ENCODE results near the gene RNASE8. TPM values are rescaled to one million over a fixed set of nuclear protein-coding genes. Genes with fewer than 3 reads are reported as not detected.

Gene RNASE8
- total and polyA plus RNA-seq, 10 of the 15 experiments (the other 5 are each of a cell fraction or from before 2014, with no cell fraction given): not detected

- Histone ChIP-seq H3K4me3 (peak overlapping the region; percentile 76), H3K36me3 (ENCODE audit: control insufficient read depth in 2 of 2, insufficient read depth in 2 of 2, low read length in 1 of 2) (no peaks in the 10 kb centered on the region), H3K4me1 (ENCODE audit: control insufficient read depth, insufficient read depth, low read length) (peaks cover 22% of the 10 kb centered on the region), H3K9me3 (replicated peaks; ENCODE audit: control insufficient read depth, insufficient read depth, low read length) (no peaks in the 10 kb centered on the region), H3K27me3 (replicated peaks in 1 of 2; ENCODE audit: control insufficient read depth in 2 of 2, insufficient read depth in 2 of 2, low read length in 1 of 2) (no peaks in the 10 kb centered on the region; a peak in 1 of 4 replicates), H3K27ac (ENCODE audit: control insufficient read depth, insufficient read depth) (peak overlapping the region; percentile 92), H3K79me2 (ENCODE audit: control insufficient read depth, insufficient read depth, low read length) (no peaks in the 10 kb centered on the region; the same call in 1 of the 2 replicates), H4K20me1 (ENCODE audit: control insufficient read depth, insufficient read depth) (no peaks in the 10 kb centered on the region), H2AFZ (ENCODE audit: control insufficient read depth, low read depth, low read length) (peak overlapping the region; percentile 96), H3K4me2 (ENCODE audit: control insufficient read depth, insufficient read depth) (peak overlapping the region; percentile 89), H3K9ac (ENCODE audit: control insufficient read depth, insufficient read depth, low read length) (peak overlapping the region; percentile 93)
- intact Hi-C loops (cut with micrococcal nuclease; ENCODE audit: unreplicated experiment): loop anchor here (1.0 to 5.0 kb wide), 3 partner anchors 33 to 762 kb away; partner anchors contain the start of gene PARP2
- SMC1A ChIA-PET (ENCODE audit: uncharacterized antibody, unreplicated experiment): interaction anchor here (0.6 to 8.3 kb wide), 18 partner anchors 9 to 453 kb away, joined by 3 to 99 read pairs (median 4); partner anchors contain the start of genes ARHGEF40 and SLC39A2
- DNase-seq (ENCODE audit: low read depth, low spot score): peak; percentile 76
- in situ Hi-C loops (cut with MboI): loop anchor here (5.0 kb wide), 1 partner anchor 87 kb away; no protein-coding TSS in a partner anchor
- peak; percentile 93 for ATAC-seq
- RAD21 ChIA-PET (ENCODE audit: unreplicated experiment): interaction anchor here (0.7 to 5.4 kb wide), 12 partner anchors 8 to 423 kb away, joined by 3 to 70 read pairs (median 8); partner anchors contain the start of gene ARHGEF40
- FAIRE-seq: no peak
- CTCF ChIA-PET: interaction anchor here (0.6 to 10.6 kb wide), 35 partner anchors 9 to 520 kb away, joined by 3 to 253 read pairs (median 6); partner anchors contain the start of genes ARHGEF40, RNASE13, RNASE6 and SALL2
- WGBS (ENCODE audit: insufficient coverage, insufficient replicate concordance, low lambda C conversion rate, missing lambda C conversion rate): under 1% methylated on average over 60 of the region's 62 CpGs
- no TSS peak for BruUV-seq (replicated peaks)
- POLR2A ChIA-PET: interaction anchor here (0.7 to 4.1 kb wide), 6 partner anchors 8 to 407 kb away, joined by 3 to 21 read pairs (median 4); partner anchors contain the start of genes ARHGEF40 and METTL3
- TF ChIP-seq CHD1 (IDR thresholded peaks at IDR 0.05; ENCODE audit: low read depth, low read length): peak; percentile 99
- peak; percentile 91 for TF ChIP-seq LARP7 (IDR thresholded peaks at IDR 0.05)
- peak; percentile 100 for TF ChIP-seq ATF7 (IDR thresholded peaks at IDR 0.05; ENCODE audit: low read depth)
- TF ChIP-seq, protein P1, sequence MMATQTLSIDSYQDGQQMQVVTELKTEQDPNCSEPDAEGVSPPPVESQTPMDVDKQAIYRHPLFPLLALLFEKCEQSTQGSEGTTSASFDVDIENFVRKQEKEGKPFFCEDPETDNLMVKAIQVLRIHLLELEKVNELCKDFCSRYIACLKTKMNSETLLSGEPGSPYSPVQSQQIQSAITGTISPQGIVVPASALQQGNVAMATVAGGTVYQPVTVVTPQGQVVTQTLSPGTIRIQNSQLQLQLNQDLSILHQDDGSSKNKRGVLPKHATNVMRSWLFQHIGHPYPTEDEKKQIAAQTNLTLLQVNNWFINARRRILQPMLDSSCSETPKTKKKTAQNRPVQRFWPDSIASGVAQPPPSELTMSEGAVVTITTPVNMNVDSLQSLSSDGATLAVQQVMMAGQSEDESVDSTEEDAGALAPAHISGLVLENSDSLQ (IDR thresholded peaks at IDR 0.05): peak; percentile 93
- TF ChIP-seq, protein P2, sequence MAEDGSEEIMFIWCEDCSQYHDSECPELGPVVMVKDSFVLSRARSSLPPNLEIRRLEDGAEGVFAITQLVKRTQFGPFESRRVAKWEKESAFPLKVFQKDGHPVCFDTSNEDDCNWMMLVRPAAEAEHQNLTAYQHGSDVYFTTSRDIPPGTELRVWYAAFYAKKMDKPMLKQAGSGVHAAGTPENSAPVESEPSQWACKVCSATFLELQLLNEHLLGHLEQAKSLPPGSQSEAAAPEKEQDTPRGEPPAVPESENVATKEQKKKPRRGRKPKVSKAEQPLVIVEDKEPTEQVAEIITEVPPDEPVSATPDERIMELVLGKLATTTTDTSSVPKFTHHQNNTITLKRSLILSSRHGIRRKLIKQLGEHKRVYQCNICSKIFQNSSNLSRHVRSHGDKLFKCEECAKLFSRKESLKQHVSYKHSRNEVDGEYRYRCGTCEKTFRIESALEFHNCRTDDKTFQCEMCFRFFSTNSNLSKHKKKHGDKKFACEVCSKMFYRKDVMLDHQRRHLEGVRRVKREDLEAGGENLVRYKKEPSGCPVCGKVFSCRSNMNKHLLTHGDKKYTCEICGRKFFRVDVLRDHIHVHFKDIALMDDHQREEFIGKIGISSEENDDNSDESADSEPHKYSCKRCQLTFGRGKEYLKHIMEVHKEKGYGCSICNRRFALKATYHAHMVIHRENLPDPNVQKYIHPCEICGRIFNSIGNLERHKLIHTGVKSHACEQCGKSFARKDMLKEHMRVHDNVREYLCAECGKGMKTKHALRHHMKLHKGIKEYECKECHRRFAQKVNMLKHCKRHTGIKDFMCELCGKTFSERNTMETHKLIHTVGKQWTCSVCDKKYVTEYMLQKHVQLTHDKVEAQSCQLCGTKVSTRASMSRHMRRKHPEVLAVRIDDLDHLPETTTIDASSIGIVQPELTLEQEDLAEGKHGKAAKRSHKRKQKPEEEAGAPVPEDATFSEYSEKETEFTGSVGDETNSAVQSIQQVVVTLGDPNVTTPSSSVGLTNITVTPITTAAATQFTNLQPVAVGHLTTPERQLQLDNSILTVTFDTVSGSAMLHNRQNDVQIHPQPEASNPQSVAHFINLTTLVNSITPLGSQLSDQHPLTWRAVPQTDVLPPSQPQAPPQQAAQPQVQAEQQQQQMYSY (CRISPR knock-in tag; IDR thresholded peaks at IDR 0.05): no peak
- TF ChIP-seq SKIL (IDR thresholded peaks at IDR 0.05; ENCODE audit: low read depth, poor library complexity, severe bottlenecking): peak; percentile 93
- TF ChIP-seq MYC (IDR thresholded peaks at IDR 0.05; ENCODE audit: insufficient read depth, insufficient read length, insufficient replicate concordance, low read length, severe bottlenecking): no peak
- TF ChIP-seq FOXK2 (IDR thresholded peaks at IDR 0.05): peak; percentile 100
- TF ChIP-seq NBN (IDR thresholded peaks at IDR 0.05): peak; percentile 95; the same call in 1 of the 2 replicates
- peak; percentile 91 for TF ChIP-seq NR2C1 (IDR thresholded peaks at IDR 0.05)
- no peak for TF ChIP-seq BCL11A (IDR thresholded peaks at IDR 0.05; ENCODE audit: low read depth, low read length)
- peak; percentile 97 to 100 for TF ChIP-seq BHLHE40 (IDR thresholded peaks at IDR 0.05; ENCODE audit: borderline replicate concordance in 1 of 2, low read depth in 2 of 2, low read length in 1 of 2)
These were observed 46.3 kb downstream of the RNASE8 start for GRCh38 chr14:21103710-21104447.

Measured in GM12878 (cell line).